Peyer's patch (tissue), 4 donors: ENCODE measurements around the gene TMEM243.
"Not testable (repeated sequence)": the region's sequence is repeated elsewhere in the genome, so short reads cannot be mapped to it uniquely, and the experiment has no call there.

Experiments
- POLR2A ChIP-seq, 2 donors: fragments of 450-650 bp; IDR thresholded peaks; one replicate each; pipeline ENCODE4 v1.5.1; 2017; ENCODE audit warnings: antibody characterized with exemption in 2 of 2, mild to moderate bottlenecking in 2 of 2, moderate library complexity in 2 of 2
- TF ChIP-seq, protein P1 (sequence below), 6 experiments: fragments of 450-650 bp in 4 of 6; fragments of 200-600 bp in 2 of 6; sonication (generic) in 1 of 6; IDR thresholded peaks; one replicate each; pipeline ENCODE4 v1.5.1; 2017 to 2019; ENCODE audit warnings: antibody characterized with exemption in 6 of 6, mild to moderate bottlenecking in 3 of 6, moderate library complexity in 1 of 6

GRCh38 chr7:87205701-87206100 lies 13.8 kb downstream of the TMEM243 start:
- TF ChIP-seq, protein P1, sequence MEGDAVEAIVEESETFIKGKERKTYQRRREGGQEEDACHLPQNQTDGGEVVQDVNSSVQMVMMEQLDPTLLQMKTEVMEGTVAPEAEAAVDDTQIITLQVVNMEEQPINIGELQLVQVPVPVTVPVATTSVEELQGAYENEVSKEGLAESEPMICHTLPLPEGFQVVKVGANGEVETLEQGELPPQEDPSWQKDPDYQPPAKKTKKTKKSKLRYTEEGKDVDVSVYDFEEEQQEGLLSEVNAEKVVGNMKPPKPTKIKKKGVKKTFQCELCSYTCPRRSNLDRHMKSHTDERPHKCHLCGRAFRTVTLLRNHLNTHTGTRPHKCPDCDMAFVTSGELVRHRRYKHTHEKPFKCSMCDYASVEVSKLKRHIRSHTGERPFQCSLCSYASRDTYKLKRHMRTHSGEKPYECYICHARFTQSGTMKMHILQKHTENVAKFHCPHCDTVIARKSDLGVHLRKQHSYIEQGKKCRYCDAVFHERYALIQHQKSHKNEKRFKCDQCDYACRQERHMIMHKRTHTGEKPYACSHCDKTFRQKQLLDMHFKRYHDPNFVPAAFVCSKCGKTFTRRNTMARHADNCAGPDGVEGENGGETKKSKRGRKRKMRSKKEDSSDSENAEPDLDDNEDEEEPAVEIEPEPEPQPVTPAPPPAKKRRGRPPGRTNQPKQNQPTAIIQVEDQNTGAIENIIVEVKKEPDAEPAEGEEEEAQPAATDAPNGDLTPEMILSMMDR (IDR thresholded peaks at IDR 0.05), result not testable (repeated sequence)
- TF ChIP-seq POLR2A (IDR thresholded peaks at IDR 0.05), result not testable (repeated sequence)
